ENCODE results near the gene HKDC1.

The HKDC1 gene

GRCh38 chr10:69285699-69286098 is 65.6 kb downstream of the HKDC1 start:
- H3K4me3 ChIP-seq (ENCODE audit: low read length, poor library complexity, severe bottlenecking) = no peak overlapping the region
- no peak overlapping the region for H2AFZ ChIP-seq (ENCODE audit: low read length)
- no peak for TF ChIP-seq EZH2phosphoT487 (IDR thresholded peaks at IDR 0.05; ENCODE audit: borderline replicate concordance)
- TF ChIP-seq CTCF (conservative IDR thresholded peaks at IDR 0.05; ENCODE audit: low read length) = no peak
- no peaks in the 10 kb centered on the region for H3K27me3 ChIP-seq (ENCODE audit: insufficient read depth, low read length, poor library complexity, severe bottlenecking)
- H3K79me2 ChIP-seq (ENCODE audit: insufficient read depth, low read length) = no peaks in the 10 kb centered on the region
- H3K9ac ChIP-seq (ENCODE audit: low read depth, low read length, poor library complexity, severe bottlenecking) = no peak overlapping the region
- H3K9me2 ChIP-seq (replicated peaks; ENCODE audit: low read depth, low read length) = no peaks in the 10 kb centered on the region
- H3K4me1 ChIP-seq (ENCODE audit: insufficient read depth, low read length, poor library complexity, severe bottlenecking) = no peaks in the 10 kb centered on the region
- H4K20me1 ChIP-seq (ENCODE audit: insufficient read depth, low read length, poor library complexity, severe bottlenecking) = no peaks in the 10 kb centered on the region
- H3F3A ChIP-seq (ENCODE audit: low read depth) = no peaks in the 10 kb centered on the region
- H3K36me3 ChIP-seq (ENCODE audit: insufficient read depth, low read length) = no peaks in the 10 kb centered on the region
- no peak overlapping the region for H3K4me2 ChIP-seq (ENCODE audit: low read depth, low read length, poor library complexity, severe bottlenecking)
- no peaks in the 10 kb centered on the region for H3K9me3 ChIP-seq (ENCODE audit: insufficient read depth, low read depth, low read length)

- no peak for TF ChIP-seq CTCF (conservative IDR thresholded peaks at IDR 0.05; ENCODE audit: low read length)
- no peak for TF ChIP-seq EZH2phosphoT487 (IDR thresholded peaks at IDR 0.05; ENCODE audit: borderline replicate concordance)
- H2AFZ ChIP-seq (ENCODE audit: low read length) = no peak overlapping the region
- no peaks in the 10 kb centered on the region for H3K9me3 ChIP-seq (ENCODE audit: insufficient read depth, low read depth, low read length)
Observed at GRCh38 chr10:69287181-69287580, 67.0 kb downstream of the HKDC1 start.

GRCh38 chr10:69290993-69291392 is 70.9 kb downstream of the HKDC1 start:
- no peaks in the 10 kb centered on the region for H4K20me1 ChIP-seq (ENCODE audit: insufficient read depth, low read length, poor library complexity, severe bottlenecking)
- no peaks in the 10 kb centered on the region for H3K79me2 ChIP-seq (ENCODE audit: insufficient read depth, low read length)
- H3K4me2 ChIP-seq (ENCODE audit: low read depth, low read length, poor library complexity, severe bottlenecking) = no peak overlapping the region
- H3K9ac ChIP-seq (ENCODE audit: low read depth, low read length, poor library complexity, severe bottlenecking) = no peak overlapping the region
- H3F3A ChIP-seq (ENCODE audit: low read depth) = no peaks in the 10 kb centered on the region
- no peak overlapping the region for H3K4me3 ChIP-seq (ENCODE audit: low read length, poor library complexity, severe bottlenecking)
- H3K9me2 ChIP-seq (replicated peaks; ENCODE audit: low read depth, low read length) = no peaks in the 10 kb centered on the region
- no peaks in the 10 kb centered on the region for H3K36me3 ChIP-seq (ENCODE audit: insufficient read depth, low read length)
- TF ChIP-seq EZH2phosphoT487 (IDR thresholded peaks at IDR 0.05; ENCODE audit: borderline replicate concordance) (no peak), CTCF (conservative IDR thresholded peaks at IDR 0.05; ENCODE audit: low read length) (no peak)
- no peak overlapping the region for H2AFZ ChIP-seq (ENCODE audit: low read length)
- no peaks in the 10 kb centered on the region for H3K27me3 ChIP-seq (ENCODE audit: insufficient read depth, low read length, poor library complexity, severe bottlenecking)
- no peaks in the 10 kb centered on the region for H3K4me1 ChIP-seq (ENCODE audit: insufficient read depth, low read length, poor library complexity, severe bottlenecking)
- H3K9me3 ChIP-seq (ENCODE audit: insufficient read depth, low read depth, low read length) = no peaks in the 10 kb centered on the region

More at GRCh38 chr10:69287181-69287580, 67.0 kb downstream of the HKDC1 start:
- H3K9me2 ChIP-seq (replicated peaks; ENCODE audit: low read depth, low read length) = no peaks in the 10 kb centered on the region
- H3K4me2 ChIP-seq (ENCODE audit: low read depth, low read length, poor library complexity, severe bottlenecking) = no peak overlapping the region
- no peaks in the 10 kb centered on the region for H3K36me3 ChIP-seq (ENCODE audit: insufficient read depth, low read length)
- no peaks in the 10 kb centered on the region for H3K79me2 ChIP-seq (ENCODE audit: insufficient read depth, low read length)
- no peaks in the 10 kb centered on the region for H4K20me1 ChIP-seq (ENCODE audit: insufficient read depth, low read length, poor library complexity, severe bottlenecking)
- H3K27me3 ChIP-seq (ENCODE audit: insufficient read depth, low read length, poor library complexity, severe bottlenecking) = no peaks in the 10 kb centered on the region
- no peak overlapping the region for H3K4me3 ChIP-seq (ENCODE audit: low read length, poor library complexity, severe bottlenecking)
- H3K9ac ChIP-seq (ENCODE audit: low read depth, low read length, poor library complexity, severe bottlenecking) = no peak overlapping the region
- H3K4me1 ChIP-seq (ENCODE audit: insufficient read depth, low read length, poor library complexity, severe bottlenecking) = no peaks in the 10 kb centered on the region
- H3F3A ChIP-seq (ENCODE audit: low read depth) = no peaks in the 10 kb centered on the region
